GM18511 (cell line): ENCODE measurements around the gene CDH24.

Experiments used
- ATAC-seq: cut with Tn5 transposase; IDR thresholded peaks from one replicate; pipeline ENCODE4 v1.9.1; 2021; ENCODE audit warnings: mild to moderate bottlenecking, moderate library complexity; ENCODE audit not compliant: unreplicated experiment

Gene CDH24

DNA sequence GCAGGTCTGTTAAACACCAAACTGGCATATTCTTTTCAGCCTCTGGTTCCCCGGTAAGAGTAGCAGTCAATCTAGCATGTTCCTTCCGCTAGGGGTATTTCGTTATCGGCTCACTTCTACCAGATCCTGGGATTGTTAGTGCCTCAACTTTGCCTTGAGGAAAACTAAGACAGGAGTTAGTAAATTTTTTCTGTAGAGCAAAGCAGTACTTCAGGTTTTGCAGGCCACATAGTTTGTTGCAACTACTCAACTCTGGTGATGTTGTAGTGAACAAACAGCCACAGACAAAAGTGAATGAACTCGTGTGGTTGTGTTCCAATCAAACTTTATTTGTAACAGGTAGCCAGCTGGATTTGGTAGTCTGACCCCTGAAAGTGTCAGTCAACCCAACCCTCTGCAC lies 6.3 kb upstream of the CDH24 start:
- no peak for ATAC-seq

DNA sequence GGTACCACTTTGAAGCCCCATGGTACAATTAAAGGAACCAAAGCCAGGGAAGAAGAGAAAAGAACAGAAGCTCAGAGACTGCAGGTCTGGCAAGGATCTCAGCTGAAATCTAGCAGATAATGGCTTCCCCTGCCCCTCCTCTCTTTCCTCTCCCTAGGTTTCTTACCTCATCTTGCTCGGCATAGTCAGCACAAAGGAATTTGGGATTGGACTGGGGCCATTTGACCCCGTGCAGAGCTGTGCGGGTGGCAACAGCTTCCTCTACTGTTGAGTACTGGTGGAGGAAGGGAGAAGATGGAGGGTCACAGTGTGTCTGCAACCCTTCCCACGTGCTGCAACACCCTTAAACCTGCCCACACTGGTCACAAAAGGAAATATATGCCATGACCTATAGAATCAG lies 4.7 kb upstream of the CDH24 start:
- no peak for ATAC-seq

GRCh38 chr14:23060536-23061260 lies 3.4 kb upstream of the CDH24 start:
- no peak for ATAC-seq

DNA sequence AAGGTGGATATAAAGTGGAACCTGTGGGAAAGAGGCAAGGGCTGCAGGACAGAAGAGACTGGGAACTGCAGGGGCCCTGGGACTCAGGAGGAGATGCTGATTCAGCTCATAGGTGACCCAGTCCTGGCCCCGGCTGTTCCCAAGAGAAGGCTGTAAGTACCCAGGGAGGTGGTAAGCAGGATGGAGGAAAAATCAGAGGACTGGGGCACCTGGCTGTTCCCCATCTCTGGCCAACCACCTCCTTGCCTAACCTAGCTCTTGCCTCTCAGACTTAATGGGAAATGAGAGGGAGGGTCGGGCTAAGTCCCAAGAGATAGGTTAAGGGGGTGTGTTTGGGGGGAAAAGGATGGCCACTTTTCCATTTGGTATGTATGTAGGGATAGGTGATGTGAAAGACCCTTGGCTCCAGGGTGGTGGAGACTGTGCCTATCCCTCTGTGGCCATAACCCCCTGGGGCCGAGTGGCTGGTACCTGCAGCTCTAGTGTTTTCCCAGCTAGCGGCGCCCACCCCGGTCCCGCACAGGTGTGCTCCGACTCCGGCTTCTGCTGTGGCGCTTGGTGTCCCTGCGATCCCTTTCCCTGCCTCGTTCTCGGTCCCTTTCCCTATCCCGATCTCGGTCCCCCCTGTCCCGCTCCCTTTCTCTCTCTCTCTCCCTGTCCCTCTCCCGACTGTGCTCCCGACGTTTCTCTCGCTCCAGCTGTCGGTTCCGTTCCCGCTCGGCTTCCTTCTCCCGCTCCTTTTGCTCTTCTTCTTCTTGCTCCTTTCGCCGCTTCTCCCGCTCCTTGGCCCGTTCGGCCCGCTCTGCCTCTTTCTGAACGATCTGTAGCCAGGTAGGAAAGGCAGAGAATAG lies 1.6 kb upstream of the CDH24 start:
- ATAC-seq = no peak

DNA sequence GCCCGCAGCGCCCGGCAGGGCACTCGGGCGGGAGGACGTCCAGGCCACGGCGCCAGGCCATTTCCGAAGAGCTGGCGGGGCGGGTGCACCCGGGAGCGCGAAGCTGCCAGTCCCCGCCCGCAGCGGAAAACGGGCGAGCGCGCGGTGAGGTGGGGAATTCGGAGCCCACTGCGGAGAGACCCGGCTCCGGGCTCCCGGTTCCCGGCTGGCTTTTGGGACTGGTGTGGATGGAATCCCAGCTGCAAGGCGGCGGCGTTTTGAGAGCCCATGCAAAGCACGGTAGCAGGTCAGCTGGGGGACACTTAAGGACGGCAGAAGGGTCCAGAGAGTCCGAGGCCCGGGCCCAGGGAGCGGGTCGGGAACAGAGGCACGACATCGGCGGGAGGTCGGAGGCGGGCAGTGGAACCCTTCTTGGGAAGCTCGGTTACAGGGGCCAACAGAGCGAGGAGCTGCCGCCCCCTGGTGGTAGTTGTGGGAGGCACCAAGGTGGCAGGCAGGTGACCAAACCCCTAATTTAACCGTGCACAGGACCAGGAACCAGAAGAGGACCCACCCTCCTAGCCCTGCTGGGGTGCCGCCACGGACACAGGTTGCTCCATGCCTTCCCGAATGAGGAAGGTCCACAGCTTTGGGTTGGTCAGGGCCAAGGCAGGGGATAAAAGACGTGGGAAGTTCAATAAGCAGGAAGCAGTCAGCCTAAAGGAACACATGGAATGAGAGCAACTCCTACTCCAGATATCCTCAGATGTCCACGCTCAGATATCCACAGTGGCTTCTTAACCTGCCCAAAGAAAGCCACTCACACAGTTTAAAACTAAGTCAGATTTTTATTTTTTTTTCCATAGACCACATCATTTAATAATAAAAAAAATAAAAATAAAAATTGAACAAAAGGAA lies 685 bp upstream of the CDH24 start:
- ATAC-seq = peak; percentile 65

DNA sequence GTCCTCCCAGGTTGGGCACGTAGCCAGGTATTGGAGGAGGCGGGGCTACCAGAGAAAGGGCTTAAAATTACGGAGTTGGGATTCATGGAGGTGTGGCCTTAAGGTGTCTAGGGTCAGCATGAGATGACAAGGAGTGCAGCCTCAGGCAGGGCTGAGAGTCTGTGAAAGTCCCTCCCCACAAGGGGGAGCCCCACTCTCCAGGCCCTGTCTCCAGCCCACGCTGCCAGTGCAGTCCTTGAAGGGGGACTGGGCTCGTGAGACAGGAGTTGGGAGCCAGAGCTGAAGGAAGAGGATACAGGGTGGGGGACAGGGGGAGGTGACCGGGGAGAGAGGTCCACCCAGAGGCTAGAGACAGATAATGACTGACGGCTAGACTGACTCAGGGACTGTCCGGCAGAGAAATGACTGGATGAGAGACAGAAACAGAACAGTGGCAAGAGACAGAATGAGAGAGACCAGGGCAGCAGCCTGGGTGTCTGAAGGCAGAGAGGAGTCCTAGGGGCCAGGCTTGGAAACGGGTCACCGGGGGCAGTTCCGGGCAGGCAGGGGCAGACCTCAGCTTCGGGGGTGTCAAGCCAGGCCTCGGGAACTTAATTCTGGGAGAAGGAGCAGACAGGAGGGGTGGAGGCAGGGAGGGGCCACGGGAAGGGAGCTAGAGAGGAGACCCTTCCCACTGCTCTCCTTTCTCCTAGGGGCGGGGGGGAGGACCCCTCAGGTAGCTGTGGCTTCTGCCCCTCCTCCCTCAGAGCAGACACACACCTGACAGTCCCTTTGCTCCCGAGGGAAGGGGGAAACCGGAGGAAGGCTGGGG lies 970 bp downstream of the CDH24 start:
- ATAC-seq = peak; percentile 69

DNA sequence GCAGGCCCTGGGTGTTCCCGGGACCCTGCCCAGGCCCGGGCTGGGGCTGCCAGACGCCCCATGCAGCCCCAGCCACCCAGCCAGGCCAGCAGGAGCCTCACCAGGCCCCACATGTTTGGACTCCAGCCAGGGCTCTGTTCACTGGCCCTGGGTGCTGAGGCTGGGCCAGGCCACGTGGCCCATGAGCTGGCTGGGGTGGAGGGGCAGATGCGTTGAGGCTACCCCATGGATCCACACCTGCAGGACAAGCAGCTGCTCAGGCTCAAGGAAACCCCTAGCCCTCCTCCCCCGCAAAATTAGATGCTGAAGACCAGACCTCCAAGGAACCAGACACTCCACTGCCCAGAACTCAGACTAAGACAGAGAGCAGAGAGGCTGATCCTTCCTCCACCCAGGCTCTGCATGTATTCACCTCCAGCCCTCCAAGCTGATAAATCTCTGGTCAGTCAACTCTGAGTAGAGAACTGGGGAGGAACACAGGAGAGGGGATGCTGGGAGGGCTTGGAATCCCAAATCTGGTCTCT lies 1.6 kb downstream of the CDH24 start:
- ATAC-seq = no peak

GRCh38 chr14:23055147-23055550 lies 2.2 kb downstream of the CDH24 start:
- no peak for ATAC-seq

- ATAC-seq = no peak
Observed at GRCh38 chr14:23054000-23054811, 3.1 kb downstream of the CDH24 start.

GRCh38 chr14:23053426-23053825 lies 3.9 kb downstream of the CDH24 start:
- ATAC-seq = no peak

DNA sequence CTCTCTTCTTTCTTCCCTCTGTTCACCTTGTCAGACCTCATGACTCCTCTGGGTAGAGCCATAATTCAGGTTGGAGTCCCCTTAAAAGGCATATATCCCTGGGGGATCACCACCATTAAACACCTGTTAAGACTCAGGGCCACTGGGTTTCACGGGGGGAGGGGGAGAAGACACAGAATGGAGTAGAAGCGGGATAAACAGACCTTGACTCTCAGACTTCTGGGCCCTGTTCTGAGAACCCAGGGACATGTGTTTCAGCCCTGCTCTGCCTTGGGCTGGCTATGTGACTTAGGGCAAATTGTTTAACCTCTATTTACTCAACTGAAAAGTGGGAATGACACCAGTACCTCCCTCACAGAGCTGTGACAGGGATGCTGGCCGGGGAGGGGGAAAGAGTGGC lies 4.6 kb downstream of the CDH24 start:
- no peak for ATAC-seq

DNA sequence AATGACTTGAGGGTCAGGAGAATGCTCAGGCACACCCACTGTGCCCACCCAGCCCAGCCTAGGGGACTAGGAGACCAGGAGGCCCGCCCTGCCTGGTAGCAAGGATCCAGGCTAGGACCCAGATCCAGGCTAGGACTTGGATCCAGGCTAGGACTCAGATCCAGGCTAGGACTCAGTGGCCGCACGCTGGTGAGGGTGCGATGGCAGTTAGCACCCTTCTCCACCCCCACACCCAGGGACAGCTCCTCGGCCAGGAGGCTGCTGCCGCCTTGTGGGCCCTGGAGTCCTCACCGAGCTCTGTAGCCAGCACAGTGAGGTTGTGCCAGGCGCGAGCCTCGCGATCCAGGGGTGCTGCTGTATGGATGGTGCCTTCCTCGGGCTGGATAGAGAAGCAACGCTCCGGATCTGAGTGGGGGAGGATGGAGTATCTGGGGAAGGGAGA lies 5.1 kb downstream of the CDH24 start:
- no peak for ATAC-seq

- ATAC-seq = no peak
Observed at GRCh38 chr14:23051141-23052057, 5.9 kb downstream of the CDH24 start.

GRCh38 chr14:23049011-23049410 lies 8.3 kb downstream of the CDH24 start:
- ATAC-seq = no peak

GRCh38 chr14:23047751-23048693 lies 9.3 kb downstream of the CDH24 start:
- no peak for ATAC-seq

GRCh38 chr14:23047034-23047634 lies 10.2 kb downstream of the CDH24 start:
- ATAC-seq = no peak
